HL-60 (cell line): Measurements from ENCODE around the gene TUFM.

ENCODE experiments used
- DNase-seq, 2 experiments: peaks; one replicate each; pipeline ENCODE4 v3.0.0-alpha.2; 2010 to 2020; ENCODE audit warnings: low read depth in 1 of 2, low spot score in 1 of 2
- H3K27ac ChIP-seq: fragments of 250-450 bp; sonication (Bioruptor Pico); replicated peaks from 2 replicates; pipeline ENCODE4 v1.5.1; 2020; ENCODE audit warnings: mild to moderate bottlenecking, moderate library complexity
- H3K27me3 ChIP-seq: fragments of 250-450 bp; sonication (Bioruptor Pico); 2 replicates; pipeline ENCODE4 v1.5.1; 2021; ENCODE audit warnings: mild to moderate bottlenecking, moderate library complexity; ENCODE audit not compliant: insufficient read depth, poor library complexity, severe bottlenecking
- H3K4me3 ChIP-seq: replicated peaks from 2 replicates; pipeline ENCODE4 v1.5.1; 2011; ENCODE audit warnings: mild to moderate bottlenecking, control low read depth, low read length; ENCODE audit not compliant: insufficient read depth
- CTCF ChIP-seq: IDR thresholded peaks from one replicate; pipeline ENCODE4 v1.5.1; 2011; ENCODE audit warnings: low read length, control low read depth, inconsistent platforms; ENCODE audit not compliant: insufficient read depth
- GABPA ChIP-seq: IDR thresholded peaks from 2 replicates; pipeline ENCODE4 v1.6.1; 2012; ENCODE audit warnings: low read depth
- POLR2AphosphoS5 ChIP-seq: IDR thresholded peaks from 2 replicates; pipeline ENCODE4 v1.6.1; 2012; ENCODE audit warnings: low read depth
- REST ChIP-seq: IDR thresholded peaks from 2 replicates; pipeline ENCODE4 v1.6.1; 2012; ENCODE audit warnings: low read depth; ENCODE audit not compliant: insufficient replicate concordance
- SPI1 ChIP-seq: IDR thresholded peaks from 2 replicates; pipeline ENCODE4 v1.6.1; 2012; ENCODE audit warnings: low read depth, mild to moderate bottlenecking, borderline replicate concordance

Gene TUFM

GRCh38 chr16:28836761-28837064 lies 9.4 kb downstream of the TUFM start:
- H3K4me3 ChIP-seq = no peak overlapping the region
- H3K27ac ChIP-seq = no peak overlapping the region
- H3K27me3 ChIP-seq = no peaks in the 10 kb centered on the region
- DNase-seq = no peak
- TF ChIP-seq SPI1 = no peak
- TF ChIP-seq GABPA = no peak
- no peak for TF ChIP-seq REST
- no peak for TF ChIP-seq POLR2AphosphoS5
- TF ChIP-seq CTCF = no peak

GRCh38 chr16:28835864-28836760 lies 10.0 kb downstream of the TUFM start:
- no peak for DNase-seq
- H3K27me3 ChIP-seq = no peaks in the 10 kb centered on the region
- TF ChIP-seq SPI1 = no peak
- TF ChIP-seq GABPA = no peak
- TF ChIP-seq REST = no peak
- TF ChIP-seq POLR2AphosphoS5 = no peak; the same call in 1 of the 2 replicates
- no peak for TF ChIP-seq CTCF
- no peak overlapping the region for H3K27ac ChIP-seq
- H3K4me3 ChIP-seq = no peak overlapping the region

GRCh38 chr16:28834873-28835863 lies 11.0 kb downstream of the TUFM start:
- DNase-seq = no peak

More at GRCh38 chr16:28834873-28835863, 11.0 kb downstream of the TUFM start:
- no peak overlapping the region for H3K27ac ChIP-seq
- TF ChIP-seq REST (no peak), GABPA (no peak), POLR2AphosphoS5 (peak; percentile 54; the same call in 1 of the 2 replicates)
- no peaks in the 10 kb centered on the region for H3K27me3 ChIP-seq
- no peak overlapping the region for H3K4me3 ChIP-seq
